BJ (cell line): Measurements from ENCODE around the gene LCTL. TPM values are rescaled to one million over a fixed set of nuclear protein-coding genes. Genes with fewer than 3 reads are reported as not detected.
A peak's percentile ranks its signal among the peaks of the same experiment; 100 is the strongest.
"Not testable (repeated sequence)": the region's sequence is repeated elsewhere in the genome, so short reads cannot be mapped to it uniquely, and the experiment has no call there.

ENCODE experiments used
- CTCF ChIA-PET: fragments of 350-600 bp; formaldehyde crosslinking; extraction: SDS; loops from one replicate; lab custom pipeline; 2021; ENCODE audit warnings: antibody characterized with exemption, inconsistent platforms; lab: Yijun Ruan, JAX
- POLR2A ChIA-PET: fragments of 300-600 bp; sonication (Branson Sonifier 250); formaldehyde crosslinking; extraction: SDS; loops from one replicate; lab custom pipeline; 2021; ENCODE audit warnings: antibody characterized with exemption; lab: Charles Lee
- DNase-seq: peaks from one replicate; pipeline ENCODE4 v3.0.0-alpha.2; 2011; ENCODE audit warnings: low read depth
- H3K27me3 ChIP-seq: 2 replicates; pipeline ENCODE4 v1.6.0; 2011; ENCODE audit warnings: low read length; ENCODE audit not compliant: control insufficient read depth, insufficient read depth
- H3K36me3 ChIP-seq: 2 replicates; pipeline ENCODE4 v1.5.1; 2011; ENCODE audit warnings: low read length; ENCODE audit not compliant: control insufficient read depth, insufficient read depth
- H3K4me3 ChIP-seq: 2 replicates; pipeline ENCODE4 v1.5.1; 2011; ENCODE audit warnings: low read depth, mild to moderate bottlenecking, control low read depth, low read length
- CTCF ChIP-seq: IDR thresholded peaks from 2 replicates; pipeline ENCODE4 v1.5.1; 2011; ENCODE audit warnings: low read depth, mild to moderate bottlenecking, control low read depth, inconsistent platforms, low read length, moderate library complexity; ENCODE audit not compliant: insufficient read depth
- polyA plus RNA-seq: library from polyadenylated mRNA; depleted of rRNA; stranded (reverse); fragments of >200 nt; gene quantifications from 2 replicates; pipeline ENCODE4 v1.2.3, GENCODE V29; 2011

Gene LCTL
- polyA plus RNA-seq, 1 experiment, result 0.17 TPM

- no peaks in the 10 kb centered on the region for H3K27me3 ChIP-seq
- peaks cover 5% of the 10 kb centered on the region for H3K36me3 ChIP-seq
- POLR2A ChIA-PET, result interaction anchor here (0.6 kb wide), 1 partner anchor 27 kb away, joined by 3 read pairs; no protein-coding TSS in a partner anchor
- no peak for TF ChIP-seq CTCF
- CTCF ChIA-PET, result interaction anchor here (1.4 to 1.5 kb wide), 2 partner anchors 27 to 120 kb away, joined by 4 read pairs; no protein-coding TSS in a partner anchor
- peak within 1 kb of the TSS; percentile 84 for H3K4me3 ChIP-seq
- DNase-seq, result peak; percentile 52
These were observed 61.0 kb downstream of the LCTL start, which contains the start of the genes RPL4 and ZWILCH for GRCh38 chr15:66504563-66505429. RPL4 (minus strand) TSS chr15:66504855; CDS start chr15:66504790, 65 bp downstream. ZWILCH (plus strand) TSS chr15:66505326; CDS start chr15:66505339, 13 bp downstream.

- no peak for TF ChIP-seq CTCF
- POLR2A ChIA-PET, result no interaction called here
- DNase-seq, result no peak
- H3K4me3 ChIP-seq, result peak overlapping the region; percentile 84
- CTCF ChIA-PET, result interaction anchor here (1.5 to 1.8 kb wide), 2 partner anchors 11 to 119 kb away, joined by 3 to 4 read pairs; no protein-coding TSS in a partner anchor
- peaks cover 7% of the 10 kb centered on the region for H3K36me3 ChIP-seq
- H3K27me3 ChIP-seq, result no peaks in the 10 kb centered on the region
These were observed 61.8 kb downstream of the LCTL start for GRCh38 chr15:66503780-66504562.

GRCh38 chr15:66503041-66503648 lies 62.7 kb downstream of the LCTL start:
- POLR2A ChIA-PET, DNase-seq: not testable (repeated sequence)
- CTCF ChIA-PET, result interaction anchor here (1.5 to 1.8 kb wide), 2 partner anchors 11 to 118 kb away, joined by 3 to 4 read pairs; no protein-coding TSS in a partner anchor

GRCh38 chr15:66502491-66502890 lies 63.3 kb downstream of the LCTL start:
- Histone ChIP-seq H3K4me3 (no peak overlapping the region), H3K27me3 (no peaks in the 10 kb centered on the region), H3K36me3 (peaks cover 10% of the 10 kb centered on the region)
- POLR2A ChIA-PET, result no interaction called here
- DNase-seq, result no peak
- CTCF ChIA-PET, result interaction anchor here (1.8 kb wide), 1 partner anchor 10 kb away, joined by 3 read pairs; no protein-coding TSS in a partner anchor
- no peak for TF ChIP-seq CTCF

More at GRCh38 chr15:66503041-66503648, 62.7 kb downstream of the LCTL start:
- not testable (repeated sequence) for H3K27me3 ChIP-seq, H3K36me3 ChIP-seq
- peak overlapping the region; percentile 84 for H3K4me3 ChIP-seq

- H3K4me3 ChIP-seq, H3K27me3 ChIP-seq, DNase-seq, POLR2A ChIA-PET, H3K36me3 ChIP-seq: not testable (repeated sequence)
- CTCF ChIA-PET, result interaction anchor here (0.9 to 6.0 kb wide), 3 partner anchors 14 to 115 kb away, joined by 3 to 82 read pairs (median 49); partner anchors contain the start of gene MAP2K1
These were observed 65.5 kb downstream of the LCTL start for GRCh38 chr15:66500346-66500745.
